Cardiac muscle cell (in vitro differentiated cells and primary cell): Measurements from ENCODE around the gene SFXN3. TPM values are rescaled to one million over a fixed set of nuclear protein-coding genes. Genes with fewer than 3 reads are reported as not detected.

Experiments used
- DNase-seq, 2 donors: peaks; one replicate each; pipeline versions ENCODE4 v3.0.0 to v3.0.0-alpha.2; 2010 to 2017; ENCODE audit warnings: low read depth in 1 of 2, low spot score in 1 of 2
- H3K27ac ChIP-seq: fragments of 200-600 bp; sonication (generic); 2 replicates; pipeline ENCODE4 v1.5.1; 2016
- H3K27me3 ChIP-seq: fragments of 200-600 bp; sonication (generic); 2 replicates; pipeline ENCODE4 v1.6.0; 2016; ENCODE audit warnings: control low read depth
- H3K36me3 ChIP-seq: fragments of 200-600 bp; sonication (generic); 2 replicates; pipeline ENCODE4 v1.5.1; 2016; ENCODE audit warnings: control low read depth
- H3K4me1 ChIP-seq: fragments of 200-600 bp; sonication (generic); 2 replicates; pipeline ENCODE4 v1.8.1; 2017; ENCODE audit warnings: low read depth, mild to moderate bottlenecking, mixed run types
- H3K4me3 ChIP-seq: fragments of 200-600 bp; sonication (generic); 2 replicates; pipeline ENCODE4 v1.5.1; 2016; ENCODE audit warnings: mild to moderate bottlenecking
- H3K9me3 ChIP-seq: fragments of 200-600 bp; sonication (generic); 2 replicates; pipeline ENCODE4 v1.5.1; 2017; ENCODE audit warnings: low read depth, mild to moderate bottlenecking, control low read depth
- polyA plus RNA-seq: library from polyadenylated mRNA; unstranded; fragments of >200 nt; fragmentation: Nextera tagmentation; extraction: Ambion mirVana; gene quantifications from 2 replicates; pipeline ENCODE4 v1.2.1, GENCODE V29; 2016
- total RNA-seq: library from RNA; depleted of rRNA; stranded (reverse); fragments of >200 nt; gene quantifications from 2 replicates; pipeline ENCODE4 v1.2.3, GENCODE V29; 2016
- TF ChIP-seq, protein P1 (sequence below): IDR thresholded peaks from 2 replicates; pipeline ENCODE4 v1.5.1; 2012; ENCODE audit warnings: low read depth, mild to moderate bottlenecking, low read length

SFXN3 gene
- total and polyA plus RNA-seq, 2 experiments from 2014 or later, result 23.4 to 37.8 TPM

DNA sequence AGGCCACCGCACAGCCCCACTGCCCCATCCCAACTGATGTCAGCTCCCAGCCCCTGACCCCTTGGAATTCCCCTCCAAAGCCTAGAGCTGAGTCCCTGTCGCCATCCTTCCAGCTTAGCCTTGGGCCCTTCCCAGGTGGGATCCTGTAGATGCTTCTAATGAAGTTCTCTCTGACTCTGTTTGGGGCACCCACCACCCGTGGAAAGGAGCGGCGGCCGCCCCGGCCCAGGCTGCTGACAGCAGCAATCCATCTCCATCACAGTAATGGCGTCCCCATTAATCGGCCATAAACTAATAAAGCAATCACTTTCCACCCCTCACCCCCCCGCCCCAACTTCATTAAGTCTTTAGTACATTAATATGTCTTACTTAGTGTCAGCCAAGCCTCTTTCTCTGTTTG lies 56.3 kb downstream of the SFXN3 start:
- no peak for DNase-seq
- Histone ChIP-seq H3K9me3 (no peaks in the 10 kb centered on the region), H3K36me3 (no peaks in the 10 kb centered on the region), H3K27me3 (peaks cover 73% of the 10 kb centered on the region), H3K4me1 (no peaks in the 10 kb centered on the region), H3K27ac (no peak overlapping the region), H3K4me3 (no peak overlapping the region)
- TF ChIP-seq, protein P1, sequence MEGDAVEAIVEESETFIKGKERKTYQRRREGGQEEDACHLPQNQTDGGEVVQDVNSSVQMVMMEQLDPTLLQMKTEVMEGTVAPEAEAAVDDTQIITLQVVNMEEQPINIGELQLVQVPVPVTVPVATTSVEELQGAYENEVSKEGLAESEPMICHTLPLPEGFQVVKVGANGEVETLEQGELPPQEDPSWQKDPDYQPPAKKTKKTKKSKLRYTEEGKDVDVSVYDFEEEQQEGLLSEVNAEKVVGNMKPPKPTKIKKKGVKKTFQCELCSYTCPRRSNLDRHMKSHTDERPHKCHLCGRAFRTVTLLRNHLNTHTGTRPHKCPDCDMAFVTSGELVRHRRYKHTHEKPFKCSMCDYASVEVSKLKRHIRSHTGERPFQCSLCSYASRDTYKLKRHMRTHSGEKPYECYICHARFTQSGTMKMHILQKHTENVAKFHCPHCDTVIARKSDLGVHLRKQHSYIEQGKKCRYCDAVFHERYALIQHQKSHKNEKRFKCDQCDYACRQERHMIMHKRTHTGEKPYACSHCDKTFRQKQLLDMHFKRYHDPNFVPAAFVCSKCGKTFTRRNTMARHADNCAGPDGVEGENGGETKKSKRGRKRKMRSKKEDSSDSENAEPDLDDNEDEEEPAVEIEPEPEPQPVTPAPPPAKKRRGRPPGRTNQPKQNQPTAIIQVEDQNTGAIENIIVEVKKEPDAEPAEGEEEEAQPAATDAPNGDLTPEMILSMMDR, result no peak

DNA sequence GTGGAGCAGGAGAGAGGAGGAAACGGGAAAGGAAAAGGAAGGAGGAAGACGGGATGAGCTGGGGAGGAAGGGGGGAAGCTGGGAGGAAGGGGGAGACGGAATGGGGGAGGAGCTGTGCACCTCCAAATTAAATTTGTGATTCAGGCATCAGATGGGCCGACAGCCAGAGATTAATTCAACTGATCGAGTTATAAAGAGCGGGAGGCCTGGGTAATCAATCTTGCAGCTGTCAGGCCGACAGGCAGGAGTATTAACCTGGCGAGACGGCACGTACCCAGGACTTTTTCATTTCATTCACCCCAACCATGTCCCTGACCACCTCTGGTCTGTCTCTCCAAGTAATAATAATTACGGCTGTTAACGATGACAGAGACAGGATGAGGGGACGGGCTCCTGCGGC lies 56.9 kb downstream of the SFXN3 start:
- TF ChIP-seq, protein P1, result no peak
- H3K27me3 ChIP-seq, result peaks cover 68% of the 10 kb centered on the region

DNA sequence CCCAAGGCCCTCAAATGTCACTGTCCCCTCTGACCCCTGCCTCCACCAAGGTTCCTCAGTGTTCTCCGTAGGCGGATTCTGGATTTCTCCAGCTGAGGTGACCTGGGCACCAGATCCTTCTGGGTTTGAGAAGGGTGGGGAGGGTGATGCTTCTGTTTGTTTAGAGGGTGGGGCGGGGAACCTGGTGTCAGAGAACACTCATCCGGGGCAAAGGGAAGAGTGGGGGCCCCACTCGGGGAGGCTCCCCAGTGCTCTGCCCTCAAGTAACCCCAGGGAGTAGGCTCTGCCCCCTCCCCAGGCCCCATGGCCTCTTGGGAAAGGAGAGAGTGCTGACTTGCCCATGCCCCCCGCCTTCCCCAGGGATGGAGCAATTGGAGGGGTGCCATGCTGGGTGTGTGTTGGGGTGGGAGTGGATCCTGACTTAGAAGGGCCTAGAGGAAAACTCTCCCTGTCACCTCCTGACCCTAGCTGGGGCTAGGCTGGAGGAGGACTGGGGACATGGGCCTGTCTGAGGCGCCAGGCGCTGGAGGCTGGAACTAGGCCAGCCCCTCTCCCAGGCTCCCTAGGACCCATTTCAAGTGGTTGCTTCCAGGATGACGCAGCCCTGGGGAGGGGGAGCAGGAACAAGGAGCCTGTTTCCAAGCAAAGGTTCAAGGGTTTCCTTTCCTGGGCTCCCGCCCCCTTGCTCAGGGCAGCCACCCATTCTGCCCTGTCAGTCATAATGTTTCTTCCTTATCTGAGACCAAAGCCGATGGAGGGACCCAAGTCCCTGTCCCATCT lies 58.7 kb downstream of the SFXN3 start:
- no peaks in the 10 kb centered on the region for H3K4me1 ChIP-seq
- peaks cover 50% of the 10 kb centered on the region for H3K27me3 ChIP-seq
- H3K36me3 ChIP-seq, result no peaks in the 10 kb centered on the region
- H3K9me3 ChIP-seq, result no peaks in the 10 kb centered on the region
- TF ChIP-seq, protein P1, result no peak
- no peak overlapping the region for H3K27ac ChIP-seq
- DNase-seq, result no peak
- no peak overlapping the region for H3K4me3 ChIP-seq

More for the DNA sequence above, 56.9 kb downstream of the SFXN3 start:
- no peak for DNase-seq
- Histone ChIP-seq H3K36me3 (no peaks in the 10 kb centered on the region), H3K4me3 (no peak overlapping the region), H3K9me3 (no peaks in the 10 kb centered on the region), H3K27ac (no peak overlapping the region), H3K4me1 (no peaks in the 10 kb centered on the region)

DNA sequence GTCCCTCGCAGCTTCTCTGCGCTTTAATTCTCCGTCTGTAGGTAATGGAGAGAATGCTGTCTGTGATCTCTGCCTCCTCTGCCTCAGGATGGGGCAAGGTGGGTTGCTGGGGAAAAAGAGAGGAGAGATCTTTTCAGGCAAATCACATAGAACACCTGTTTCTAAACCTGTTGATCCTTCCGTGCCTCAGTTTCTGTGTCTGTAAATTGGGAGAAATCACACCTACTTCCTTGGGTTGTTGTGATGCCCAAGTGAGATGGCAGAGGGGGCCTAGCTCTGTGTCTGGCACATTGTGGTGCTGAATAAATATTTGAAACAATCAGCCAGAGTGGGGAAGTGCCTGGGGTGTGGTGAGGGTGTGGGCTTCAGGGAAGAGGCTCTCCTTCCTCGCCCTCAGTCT lies 59.6 kb downstream of the SFXN3 start:
- no peak for DNase-seq
- H3K9me3 ChIP-seq, result no peaks in the 10 kb centered on the region
- H3K36me3 ChIP-seq, result no peaks in the 10 kb centered on the region
- TF ChIP-seq, protein P1, result no peak
- H3K27ac ChIP-seq, result no peak overlapping the region
- peaks cover 41% of the 10 kb centered on the region for H3K27me3 ChIP-seq
- H3K4me3 ChIP-seq, result no peak overlapping the region
- no peaks in the 10 kb centered on the region for H3K4me1 ChIP-seq

Other genes with a start within 250 kb of the SFXN3 start
- gene SLF2, start 118.3 kb upstream of the SFXN3 start, total RNA-seq, result 29.8 and 37.8 TPM in 2 replicates
- gene SLF2, start 118.3 kb upstream of the SFXN3 start, polyA plus RNA-seq, result 33.7 and 36.6 TPM in 2 replicates
- gene SEMA4G, start 61.7 kb upstream of the SFXN3 start, total RNA-seq, result 8.1 and 18.1 TPM in 2 replicates
- gene SEMA4G, start 61.7 kb upstream of the SFXN3 start, polyA plus RNA-seq, result 7.0 and 10.6 TPM in 2 replicates
- gene MRPL43, start 43.7 kb upstream of the SFXN3 start, total RNA-seq, result 91.8 and 114 TPM in 2 replicates
- gene MRPL43, start 43.7 kb upstream of the SFXN3 start, polyA plus RNA-seq, result 128 and 131 TPM in 2 replicates
- 6.1 and 7.6 TPM in 2 replicates for gene TWNK, start 43.7 kb upstream of the SFXN3 start, total RNA-seq
- gene TWNK, start 43.7 kb upstream of the SFXN3 start, polyA plus RNA-seq, result 6.9 and 12.3 TPM in 2 replicates
- gene LZTS2, start 31.4 kb upstream of the SFXN3 start, total RNA-seq, result 156 and 168 TPM in 2 replicates
- 128 and 129 TPM in 2 replicates for gene LZTS2, start 31.4 kb upstream of the SFXN3 start, polyA plus RNA-seq
- gene PDZD7, start 105 bp upstream of the SFXN3 start, total RNA-seq, result 1.3 and 4.5 TPM in 2 replicates
- 2.4 and 7.7 TPM in 2 replicates for gene PDZD7, start 105 bp upstream of the SFXN3 start, polyA plus RNA-seq
- 50.1 and 52.9 TPM in 2 replicates for gene KAZALD1, start 30.8 kb downstream of the SFXN3 start, total RNA-seq
- gene KAZALD1, start 30.8 kb downstream of the SFXN3 start, polyA plus RNA-seq, result 18.2 and 27.5 TPM in 2 replicates
- gene TLX1, start 100.1 kb downstream of the SFXN3 start, total RNA-seq, result 2.2 and 2.9 TPM in 2 replicates
- gene TLX1, start 100.1 kb downstream of the SFXN3 start, polyA plus RNA-seq, result 1.9 and 2.3 TPM in 2 replicates
- gene LBX1, start 198.2 kb downstream of the SFXN3 start, total RNA-seq, result not detected in 2 replicates
- gene LBX1, start 198.2 kb downstream of the SFXN3 start, polyA plus RNA-seq, result not detected in 2 replicates